ENCODE data around the gene PLXNA4. TPM values are rescaled to one million over a fixed set of nuclear protein-coding genes. Genes with fewer than 3 reads are reported as not detected.

The PLXNA4 gene
- total RNA-seq, 1 donor from 2014 or later, result 5.9 TPM

DNA sequence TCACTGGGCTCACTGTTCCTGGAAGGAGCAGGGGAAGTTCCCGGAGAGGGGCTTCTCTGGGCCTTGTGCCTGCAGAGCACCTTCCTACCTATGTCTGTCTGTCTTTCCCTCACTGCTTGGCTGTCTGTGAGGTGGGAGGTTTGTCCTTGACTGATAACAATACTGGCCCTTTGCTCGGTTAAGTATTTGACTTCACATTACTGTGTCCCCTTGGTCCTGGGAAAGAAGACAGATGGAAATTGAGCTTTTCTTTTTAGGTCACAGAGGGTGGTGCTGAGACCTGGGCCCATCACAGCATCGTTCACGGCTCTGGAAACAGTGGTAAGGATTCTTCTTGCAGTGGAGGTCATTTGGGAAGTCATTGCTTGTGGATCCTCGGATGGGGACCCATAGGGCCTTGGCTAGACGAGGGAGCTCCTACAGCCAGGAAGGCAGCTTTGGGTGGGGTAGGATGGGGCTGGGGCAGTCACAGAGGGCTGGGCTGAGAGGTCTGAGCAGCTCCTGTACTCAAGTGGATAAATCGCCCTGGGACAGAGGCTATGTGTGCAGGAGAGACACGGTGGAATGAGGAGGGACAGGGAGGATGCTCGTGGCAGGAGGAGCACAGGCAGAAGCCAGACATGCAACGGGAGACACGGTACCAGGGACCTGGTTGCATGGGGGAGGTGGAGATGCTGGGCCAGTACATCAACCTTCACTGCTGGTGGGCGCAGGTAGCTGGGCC is 450.2 kb downstream of the PLXNA4 start:
- intact Hi-C loops (cut with micrococcal nuclease), result no loop called here

DNA sequence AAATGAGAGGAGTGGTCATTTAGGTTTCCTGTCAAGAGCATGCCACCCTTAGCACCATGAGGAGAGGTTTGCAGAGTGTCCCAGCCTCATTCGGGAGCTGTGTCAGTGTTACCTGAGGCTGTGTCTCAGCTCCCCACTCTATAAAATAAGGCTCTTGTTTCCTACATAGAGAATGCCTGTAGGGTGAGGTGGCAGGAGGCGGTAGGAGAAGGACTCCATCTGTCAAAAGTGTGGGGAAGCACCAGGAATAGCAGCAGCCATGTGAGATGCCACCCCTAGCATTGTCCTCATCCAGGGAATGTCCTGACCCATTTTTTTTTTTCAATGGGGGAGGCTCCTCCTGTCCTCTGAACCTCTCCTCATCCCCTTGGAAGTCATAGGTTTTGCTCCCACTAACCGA is 451.2 kb downstream of the PLXNA4 start:
- intact Hi-C loops (cut with micrococcal nuclease), result no loop called here

DNA sequence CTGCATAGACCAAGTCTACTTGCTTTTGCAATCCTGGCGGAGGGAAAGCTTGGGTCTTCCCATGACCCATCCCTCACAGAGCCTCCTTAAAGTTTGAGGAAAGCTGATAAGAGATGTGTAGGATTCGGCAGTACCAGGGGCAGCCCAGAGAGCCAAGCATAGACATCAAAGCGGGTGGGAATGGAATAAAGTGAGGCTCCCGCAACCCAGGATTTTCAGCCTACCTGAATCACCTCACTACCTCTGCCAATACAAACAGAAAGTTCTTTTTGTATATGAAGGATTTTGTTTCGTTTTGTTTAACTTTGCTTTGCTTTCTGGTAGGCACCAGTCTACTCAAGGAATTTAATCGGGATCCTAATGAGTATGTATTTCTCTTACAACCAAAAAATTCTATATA is 451.7 kb downstream of the PLXNA4 start:
- intact Hi-C loops (cut with micrococcal nuclease), result no loop called here

DNA sequence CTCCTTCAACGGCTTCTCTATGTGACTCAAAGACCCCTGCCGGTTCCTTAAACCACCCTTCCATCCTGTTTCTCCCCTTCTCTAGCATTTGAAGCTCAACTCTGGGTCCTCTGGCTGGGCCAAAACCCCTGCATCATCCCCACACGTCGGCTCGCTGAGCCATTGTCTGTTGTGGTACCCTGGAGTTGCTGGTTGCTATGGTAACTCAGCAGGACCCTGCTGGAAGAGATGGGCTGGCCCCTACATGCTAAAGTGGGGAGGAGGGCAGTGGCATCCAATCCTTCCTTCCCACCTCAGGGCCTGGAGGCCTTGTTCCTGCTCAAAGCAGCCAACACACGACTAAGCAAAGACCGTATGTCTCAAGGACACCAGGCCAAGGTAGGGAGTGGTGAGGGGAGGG is 452.5 kb downstream of the PLXNA4 start:
- intact Hi-C loops (cut with micrococcal nuclease), result no loop called here

DNA sequence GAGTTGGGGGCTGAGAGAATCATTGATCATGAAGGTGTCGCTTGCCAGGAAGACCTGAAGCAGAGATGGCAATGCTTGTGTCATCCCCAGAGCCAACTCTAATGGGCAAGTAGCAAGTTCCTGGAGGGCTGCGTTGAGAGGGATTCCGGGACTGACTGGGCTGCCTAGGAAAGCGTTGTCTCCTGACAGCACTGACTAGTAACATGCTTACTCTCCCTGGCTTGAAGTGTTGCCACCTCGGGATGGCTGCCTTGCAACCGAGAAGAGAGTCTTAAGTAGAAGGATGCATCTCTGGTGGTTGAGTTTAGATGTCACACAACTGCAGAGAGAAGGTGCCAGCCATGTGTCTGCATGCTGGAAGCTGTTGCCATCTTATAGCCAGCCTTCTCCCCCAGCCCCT is 453.4 kb downstream of the PLXNA4 start:
- intact Hi-C loops (cut with micrococcal nuclease), result no loop called here

DNA sequence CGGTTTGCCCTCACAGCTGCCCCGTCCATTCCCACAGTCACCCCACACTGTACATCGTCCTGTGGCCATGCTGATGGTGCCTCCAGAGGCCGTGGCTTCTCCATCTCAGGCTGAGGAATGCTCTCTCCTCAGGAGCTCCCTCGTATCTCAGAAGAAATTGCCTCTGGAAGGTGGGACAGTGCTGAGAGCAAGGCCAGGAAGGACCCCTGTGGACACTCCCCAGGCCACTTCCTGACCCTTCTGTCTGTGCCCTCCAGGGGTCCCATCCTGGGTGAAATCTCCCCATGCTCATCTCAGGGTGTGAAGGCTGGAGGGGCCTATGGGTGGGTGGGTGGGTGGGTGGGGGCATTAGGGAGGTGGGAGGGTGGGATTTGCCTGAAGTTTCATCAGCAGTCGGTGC is 454.3 kb downstream of the PLXNA4 start:
- intact Hi-C loops (cut with micrococcal nuclease), result no loop called here

DNA sequence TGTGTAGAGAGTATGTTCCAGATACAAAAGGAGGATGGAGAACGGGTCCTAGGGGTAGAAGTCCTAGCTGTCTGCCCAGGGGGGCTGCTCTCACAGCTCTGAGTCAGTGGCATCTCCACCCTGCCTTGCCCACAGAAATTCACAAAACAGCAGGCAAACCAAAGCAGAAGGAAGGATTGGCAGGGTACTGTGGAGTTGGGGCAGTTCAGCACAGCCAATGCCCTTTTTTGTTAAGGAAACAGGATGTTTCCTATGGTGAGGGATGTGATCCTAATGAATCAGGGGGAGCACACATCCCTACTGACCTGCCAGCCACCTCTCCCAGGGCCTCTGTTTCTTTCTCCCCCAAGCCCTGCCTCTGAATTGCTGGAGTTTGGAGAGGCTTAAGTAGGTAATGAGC is 457.6 kb downstream of the PLXNA4 start:
- intact Hi-C loops (cut with micrococcal nuclease), result no loop called here

DNA sequence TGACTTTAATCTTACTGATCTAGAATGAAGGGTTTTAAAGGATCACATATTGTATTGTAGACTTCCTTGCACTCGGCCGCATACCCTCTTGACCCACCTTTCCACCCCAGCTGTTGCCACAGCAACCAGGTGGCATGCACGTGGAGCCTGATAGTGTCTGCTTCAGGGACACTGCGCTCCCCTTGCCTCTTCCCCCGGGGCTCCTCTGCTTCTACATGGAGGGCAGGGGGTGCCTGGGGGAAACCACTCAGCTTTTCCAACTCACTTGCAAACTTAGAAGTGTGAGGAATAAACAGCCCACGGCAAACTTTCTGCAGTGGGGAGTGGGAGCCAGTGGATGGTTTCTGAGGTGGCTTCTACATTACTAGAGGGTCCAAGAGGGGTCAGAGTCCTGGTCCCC is 458.6 kb downstream of the PLXNA4 start:
- intact Hi-C loops (cut with micrococcal nuclease), result no loop called here

DNA sequence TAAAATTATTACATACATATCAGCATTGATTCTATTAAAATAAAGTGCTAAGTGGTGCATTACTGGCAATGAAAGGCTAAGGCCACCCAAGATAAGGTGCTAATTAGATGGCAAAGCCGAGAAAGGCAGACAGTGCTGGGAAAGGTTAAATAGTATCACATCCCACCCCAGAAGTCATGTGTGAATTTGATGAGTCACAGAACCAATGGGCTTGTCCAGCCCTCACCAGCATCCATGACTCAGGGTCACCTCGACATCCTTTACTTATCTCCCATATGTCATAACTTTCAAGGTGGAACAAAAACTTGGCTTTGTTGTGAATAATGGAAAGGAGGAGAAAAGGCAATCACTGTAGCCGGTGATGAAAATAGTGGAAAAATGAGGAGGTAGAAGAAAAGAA is 459.1 kb downstream of the PLXNA4 start:
- intact Hi-C loops (cut with micrococcal nuclease), result no loop called here

DNA sequence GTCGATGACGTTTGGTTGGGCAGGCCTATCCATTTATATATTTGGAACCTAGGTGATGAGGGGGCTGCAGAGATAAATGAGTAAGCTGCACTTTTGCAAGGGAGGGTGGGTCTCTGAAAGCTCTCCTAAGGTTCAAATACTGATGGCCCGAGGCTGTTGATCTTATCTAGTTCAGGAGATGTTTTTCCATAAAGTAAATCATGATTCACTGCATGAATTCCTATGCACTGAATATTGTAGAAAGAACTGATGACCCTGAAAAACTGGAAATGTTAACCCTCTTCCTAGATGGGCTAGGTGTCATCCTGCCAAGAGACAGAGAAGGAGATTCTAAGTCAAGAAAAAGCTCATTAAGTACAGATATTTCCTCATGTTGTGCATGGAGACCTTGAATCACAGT is 459.9 kb downstream of the PLXNA4 start:
- intact Hi-C loops (cut with micrococcal nuclease), result no loop called here

DNA sequence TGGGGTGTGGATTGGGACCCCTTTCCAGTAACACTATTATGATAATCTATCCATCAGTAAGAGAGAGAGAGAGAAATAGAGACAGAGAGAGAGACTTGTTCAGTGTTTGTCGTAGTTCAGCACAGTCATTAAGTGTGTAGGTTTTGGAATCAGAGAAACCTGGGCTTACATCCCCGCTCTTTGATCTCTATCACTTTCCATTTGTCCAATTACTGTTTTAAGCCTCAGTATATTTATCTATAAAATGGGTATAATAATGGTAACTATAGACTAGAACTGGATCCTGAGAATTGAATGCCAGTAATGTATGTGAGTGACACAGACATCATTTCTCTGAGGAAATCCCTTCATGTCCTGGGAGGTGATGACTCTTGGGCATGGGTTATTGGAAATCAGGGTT is 460.5 kb downstream of the PLXNA4 start:
- intact Hi-C loops (cut with micrococcal nuclease), result no loop called here

DNA sequence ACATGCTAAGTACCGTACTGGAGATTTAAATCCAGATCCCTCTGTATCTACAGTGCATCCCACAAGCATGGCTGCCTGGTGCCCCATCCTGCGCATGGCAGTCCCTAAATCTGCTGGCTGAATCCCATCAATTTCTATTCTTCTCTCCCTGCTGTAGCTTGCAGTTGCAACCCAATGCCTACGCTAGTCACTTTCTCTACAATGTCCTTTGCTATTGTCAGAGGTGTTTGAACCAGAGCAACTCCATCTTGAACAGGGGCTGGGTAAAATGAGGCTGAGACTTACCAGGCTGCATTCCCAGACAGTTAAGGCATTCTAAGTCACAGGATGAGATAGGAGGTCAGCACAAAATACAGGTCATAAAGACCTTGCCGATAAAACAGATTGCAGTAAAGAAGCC is 461.2 kb downstream of the PLXNA4 start:
- intact Hi-C loops (cut with micrococcal nuclease), result no loop called here

DNA sequence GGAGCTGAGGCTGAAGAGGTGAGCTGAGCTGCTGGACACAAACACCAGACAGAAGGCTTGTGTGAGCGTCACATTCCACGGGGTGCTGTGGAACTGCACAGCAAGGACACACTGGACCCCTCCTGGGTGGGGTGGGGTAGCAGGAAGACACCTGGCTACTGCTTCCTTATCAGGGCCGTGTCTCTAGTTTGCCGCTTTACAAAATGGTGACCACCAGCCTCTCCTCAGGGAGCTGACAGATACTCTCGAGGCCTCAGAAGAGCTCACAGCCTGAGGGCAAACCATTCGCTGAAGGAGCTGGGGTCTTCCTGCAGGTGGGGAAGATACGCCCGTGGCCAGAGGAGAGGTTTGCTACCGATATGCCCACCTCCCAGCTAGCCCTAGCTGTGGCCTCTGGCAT is 461.9 kb downstream of the PLXNA4 start:
- intact Hi-C loops (cut with micrococcal nuclease), result no loop called here

DNA sequence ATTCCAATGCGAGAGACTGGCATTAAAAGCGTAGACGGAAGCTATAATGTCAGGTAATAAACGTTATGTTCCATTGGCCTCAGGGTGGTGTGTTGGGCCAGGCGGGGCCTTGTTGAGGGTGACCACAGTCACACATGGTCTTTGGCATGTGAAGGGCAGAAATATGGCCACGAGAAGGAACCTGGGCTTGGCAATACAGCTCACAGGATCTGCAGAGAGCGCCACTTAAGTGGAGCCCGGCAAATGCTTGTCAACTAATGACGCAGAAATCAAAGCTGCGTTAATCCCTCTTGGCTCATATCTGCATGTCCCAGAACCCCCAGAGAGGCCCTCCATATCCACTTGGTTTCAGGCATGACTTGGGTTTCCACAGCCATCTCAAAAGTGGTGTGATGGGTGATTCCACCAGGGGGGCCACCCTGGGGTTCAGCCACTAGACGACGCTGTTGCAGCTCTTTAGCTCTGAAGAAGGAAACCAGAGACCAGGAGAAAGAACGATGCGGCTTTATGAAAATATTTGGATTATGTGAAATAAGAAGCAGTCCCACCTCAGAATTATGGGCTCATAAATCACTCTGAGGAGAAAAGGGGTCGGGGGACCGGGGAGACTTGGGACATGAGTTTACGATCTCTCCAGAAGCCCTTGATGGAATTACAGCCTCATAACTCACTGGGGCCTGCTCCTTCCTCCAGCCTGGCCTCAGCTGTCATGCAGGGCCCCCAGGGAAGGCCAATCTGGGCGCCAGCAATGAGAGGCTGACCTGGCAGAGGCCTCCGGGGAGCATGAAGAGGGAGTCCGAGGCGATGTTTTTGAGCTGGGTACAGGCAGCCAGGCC is 462.5 kb downstream of the PLXNA4 start:
- intact Hi-C loops (cut with micrococcal nuclease), result no loop called here

DNA sequence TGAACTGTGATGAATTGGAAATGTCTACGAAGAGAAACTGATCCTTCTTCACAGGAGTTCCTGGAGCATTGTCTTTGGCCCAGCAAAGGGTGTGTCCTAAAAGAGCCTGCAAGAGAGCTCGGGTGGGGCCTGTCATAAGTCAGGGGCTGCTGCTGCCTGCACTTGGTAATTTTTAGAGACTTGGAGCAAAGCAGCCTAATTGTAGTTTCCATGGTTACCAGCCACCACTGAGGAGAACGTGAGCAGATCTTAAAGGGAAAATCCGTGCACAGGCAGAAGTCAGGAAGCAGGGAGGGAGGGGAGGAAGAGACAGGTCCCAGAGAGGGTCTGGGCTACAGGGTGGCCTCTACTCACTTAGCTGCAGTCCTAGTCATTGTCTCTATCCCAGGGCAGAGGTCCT is 463.6 kb downstream of the PLXNA4 start:
- intact Hi-C loops (cut with micrococcal nuclease), result no loop called here

DNA sequence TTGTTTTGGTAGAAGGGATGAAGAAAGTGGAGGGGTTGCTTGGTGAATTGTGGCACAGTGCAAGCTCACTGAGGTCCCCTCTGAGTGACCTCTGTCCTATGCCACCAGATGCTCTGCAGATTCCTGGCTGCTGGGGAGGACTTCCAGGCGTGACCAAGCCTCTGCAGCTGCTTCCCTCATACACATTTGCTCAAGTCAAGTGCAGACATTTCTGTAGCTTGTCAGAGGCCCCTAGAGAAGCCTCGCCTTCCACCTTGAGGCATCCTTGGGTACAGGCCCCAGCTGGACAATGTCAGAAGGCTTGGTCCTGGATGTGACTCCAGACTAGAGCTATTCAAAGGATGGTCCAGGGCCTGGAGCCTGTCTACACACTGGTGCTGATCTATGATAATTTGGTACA is 464.2 kb downstream of the PLXNA4 start:
- intact Hi-C loops (cut with micrococcal nuclease), result no loop called here

DNA sequence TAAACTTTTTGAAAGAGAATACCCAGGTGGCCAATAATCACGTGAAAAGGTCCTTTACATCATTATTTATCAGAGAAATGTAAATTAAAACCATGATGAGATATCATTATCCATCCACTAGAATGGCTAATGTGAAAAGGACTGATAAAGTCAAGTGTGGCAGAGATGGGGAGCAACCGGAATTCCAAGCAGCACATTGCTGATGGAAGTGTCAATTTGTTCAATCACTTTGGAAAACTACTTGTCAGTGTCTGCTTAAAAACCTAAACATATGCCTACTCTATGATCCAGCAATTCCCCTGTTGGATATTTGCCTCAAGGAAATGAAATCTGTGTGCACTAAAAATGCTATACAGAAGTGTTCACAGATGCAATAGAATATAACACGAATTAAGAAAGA is 465.6 kb downstream of the PLXNA4 start:
- intact Hi-C loops (cut with micrococcal nuclease), result no loop called here

DNA sequence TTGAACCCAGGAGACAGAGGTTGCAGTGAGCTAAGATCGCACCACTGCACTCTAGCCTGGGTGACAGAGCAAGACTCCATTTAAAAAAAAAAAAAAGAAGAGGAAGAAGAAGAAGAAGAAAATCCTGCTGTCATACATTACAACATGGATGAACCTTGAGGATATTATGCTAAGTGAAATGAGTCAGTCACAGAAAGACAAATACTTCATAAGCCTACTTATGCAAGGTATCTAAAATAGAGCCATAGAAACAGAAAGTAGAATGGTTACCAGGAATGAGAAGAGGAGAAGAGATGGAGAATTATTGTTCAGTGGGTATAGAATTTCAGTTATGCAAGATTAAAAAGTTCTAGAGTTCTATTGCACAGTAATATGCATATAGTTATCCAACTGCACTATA is 466.5 kb downstream of the PLXNA4 start:
- intact Hi-C loops (cut with micrococcal nuclease), result no loop called here

DNA sequence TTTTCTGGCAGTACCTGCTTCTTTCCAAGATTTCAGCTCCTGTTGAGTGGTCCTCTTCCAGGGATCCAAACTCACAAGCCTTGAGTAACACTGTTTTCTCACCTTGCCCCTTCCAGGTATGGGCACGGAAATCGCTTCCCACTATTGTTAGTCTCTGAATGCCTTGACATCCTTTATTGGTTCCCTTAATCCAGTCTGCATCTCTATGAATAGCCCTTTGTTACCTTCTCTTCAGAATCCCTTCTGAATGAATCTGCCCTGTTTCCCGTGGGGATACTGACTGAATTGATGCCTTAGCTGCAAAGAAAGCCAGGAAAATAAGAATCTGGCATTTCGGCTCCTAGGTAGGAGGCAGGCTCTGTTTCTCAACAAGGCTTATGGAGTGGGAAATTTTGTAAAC is 467.7 kb downstream of the PLXNA4 start:
- intact Hi-C loops (cut with micrococcal nuclease), result no loop called here

DNA sequence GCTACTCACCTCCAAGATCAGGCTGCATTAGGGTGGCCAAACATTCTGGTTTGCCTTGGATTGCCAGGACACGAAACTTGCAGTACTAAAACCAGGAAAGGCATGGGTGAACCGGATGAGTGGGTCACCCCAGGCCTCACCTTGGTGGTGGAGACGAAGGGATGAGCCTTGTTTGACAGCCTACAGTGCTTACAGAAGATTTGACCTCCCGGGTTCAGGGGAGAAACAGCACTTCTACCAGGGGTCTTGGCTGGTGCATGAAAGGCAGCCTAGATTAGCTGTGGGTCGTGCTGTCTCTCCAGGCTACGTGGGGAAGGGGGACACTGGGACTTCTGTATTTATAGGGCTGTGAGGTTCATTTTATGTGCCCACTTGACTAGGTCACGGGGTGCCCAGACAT is 469.8 kb downstream of the PLXNA4 start:
- intact Hi-C loops (cut with micrococcal nuclease), result no loop called here

DNA sequence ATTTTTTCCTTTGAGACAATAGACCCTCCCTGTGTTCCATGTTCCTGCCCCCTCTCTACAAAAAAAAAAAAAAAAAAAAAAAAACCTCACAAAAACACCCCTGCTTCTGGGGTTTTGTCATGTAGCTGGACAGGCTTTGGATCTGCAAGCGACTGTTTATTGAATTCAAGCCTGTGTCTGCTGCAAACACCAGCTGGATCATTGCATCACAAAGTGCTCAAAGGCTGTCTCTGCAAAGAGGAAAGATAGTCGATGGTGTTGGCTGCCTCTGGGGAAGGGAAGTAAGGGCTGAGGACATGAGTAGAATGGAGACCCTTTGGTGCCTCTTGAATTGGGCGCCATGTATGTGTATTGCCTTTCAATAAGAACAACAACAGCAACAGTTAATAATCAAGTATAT is 471.2 kb downstream of the PLXNA4 start:
- intact Hi-C loops (cut with micrococcal nuclease), result no loop called here

DNA sequence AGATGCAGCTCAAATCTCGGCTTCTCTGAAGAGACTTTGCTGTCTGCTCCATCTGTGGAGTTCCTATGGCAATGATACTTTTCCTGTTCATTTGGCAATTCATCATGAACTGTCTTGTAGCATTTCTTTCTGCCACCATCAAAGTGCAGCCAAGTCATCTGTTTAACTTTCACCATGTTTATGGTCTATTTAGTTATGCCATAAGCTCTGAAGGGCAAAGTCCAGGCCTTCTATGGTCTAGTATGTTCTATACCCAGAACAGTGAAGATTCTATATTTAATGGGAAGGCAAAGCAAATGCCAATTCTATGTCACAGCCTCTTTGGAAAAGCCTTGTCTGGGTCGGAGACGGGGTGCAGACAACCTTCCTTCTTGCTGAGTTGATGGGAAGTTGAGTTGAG is 472.6 kb downstream of the PLXNA4 start:
- intact Hi-C loops (cut with micrococcal nuclease), result no loop called here

DNA sequence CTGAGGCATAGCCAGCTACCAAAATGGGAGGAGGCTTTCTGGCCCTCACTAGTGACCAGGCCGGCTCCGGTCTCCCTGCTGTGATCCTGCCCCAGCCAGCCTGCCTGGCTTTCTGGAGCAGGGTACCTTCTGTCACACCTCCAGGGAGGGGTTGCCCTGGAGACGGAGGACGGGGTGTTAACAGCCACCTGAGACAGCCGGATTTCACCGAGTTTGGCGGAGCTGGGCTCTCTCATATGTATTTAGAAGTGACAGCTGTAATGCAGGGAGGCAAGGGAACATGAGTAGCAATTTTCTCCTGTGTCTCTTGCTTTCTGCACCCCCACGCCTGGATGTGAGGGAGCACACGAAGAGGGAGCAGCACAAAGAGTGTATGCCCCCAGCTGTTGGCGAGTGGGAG is 473.3 kb downstream of the PLXNA4 start:
- intact Hi-C loops (cut with micrococcal nuclease), result no loop called here
